Tibial nerve (tissue), 4 donors: ENCODE data around the gene MEIOB. TPM values are rescaled to one million over a fixed set of nuclear protein-coding genes. Genes with fewer than 3 reads are reported as not detected.

ENCODE experiments used
- DNase-seq, 2 donors: peaks; one replicate each; pipeline ENCODE4 v3.0.0-alpha.2; 2019; ENCODE audit warnings: low spot score in 2 of 2
- H3K27ac ChIP-seq, 4 donors: fragments of 200-600 bp; sonication (generic) in 3 of 4; one replicate each; pipeline ENCODE4 v1.5.1; 2017 to 2019; ENCODE audit warnings: mild to moderate bottlenecking in 1 of 4
- H3K27me3 ChIP-seq, 2 donors: fragments of 200-600 bp; sonication (generic) in 1 of 2; one replicate each; pipeline versions ENCODE4 v1.5.1 to v1.6.0; 2017 to 2019
- H3K36me3 ChIP-seq, 3 donors: fragments of 200-600 bp; sonication (generic); one replicate each; pipeline ENCODE4 v1.5.1; 2018 to 2019
- H3K4me1 ChIP-seq, 4 donors: fragments of 200-600 bp; sonication (generic) in 3 of 4; one replicate each; pipeline ENCODE4 v1.5.1; 2017 to 2019
- H3K4me3 ChIP-seq, 4 donors: fragments of 200-600 bp; sonication (generic) in 3 of 4; one replicate each; pipeline ENCODE4 v1.5.1; 2017 to 2019; ENCODE audit warnings: mild to moderate bottlenecking in 1 of 4, moderate library complexity in 1 of 4
- H3K9me3 ChIP-seq, 4 donors: fragments of 200-600 bp; sonication (generic) in 3 of 4; one replicate each; pipeline ENCODE4 v1.5.1; 2017 to 2019
- EP300 ChIP-seq, 2 donors: sonication (generic); formaldehyde crosslinking; IDR thresholded peaks; one replicate each; pipeline ENCODE4 v1.6.1; 2017; ENCODE audit warnings: antibody characterized with exemption in 2 of 2, mild to moderate bottlenecking in 1 of 2
- POLR2A ChIP-seq, 2 donors: fragments of 450-650 bp; IDR thresholded peaks; one replicate each; pipeline ENCODE4 v1.6.1; 2017; ENCODE audit warnings: antibody characterized with exemption in 2 of 2, mild to moderate bottlenecking in 2 of 2, moderate library complexity in 2 of 2
- WGBS, 2 donors: methylation state at CpG; one replicate each; pipeline ENCODE4 v1.1.5; 2018; 5-methylcytosine and 5-hydroxymethylcytosine counted together
- total RNA-seq, 4 donors: library from RNA; depleted of rRNA; stranded (reverse); fragments of >200 nt; gene quantifications; one replicate each; pipeline ENCODE4 v1.1.0, GENCODE V29; 2016
- TF ChIP-seq, protein P1 (sequence below), 5 experiments: fragments of 200-600 bp in 3 of 5; fragments of 450-650 bp in 2 of 5; sonication (generic) in 3 of 5; IDR thresholded peaks; one replicate each; pipeline ENCODE4 v1.5.1; 2016 to 2019; ENCODE audit warnings: antibody characterized with exemption in 5 of 5, mild to moderate bottlenecking in 3 of 5, moderate library complexity in 2 of 5

MEIOB gene
- total RNA-seq, 4 donors from 2014 or later = not detected

DNA sequence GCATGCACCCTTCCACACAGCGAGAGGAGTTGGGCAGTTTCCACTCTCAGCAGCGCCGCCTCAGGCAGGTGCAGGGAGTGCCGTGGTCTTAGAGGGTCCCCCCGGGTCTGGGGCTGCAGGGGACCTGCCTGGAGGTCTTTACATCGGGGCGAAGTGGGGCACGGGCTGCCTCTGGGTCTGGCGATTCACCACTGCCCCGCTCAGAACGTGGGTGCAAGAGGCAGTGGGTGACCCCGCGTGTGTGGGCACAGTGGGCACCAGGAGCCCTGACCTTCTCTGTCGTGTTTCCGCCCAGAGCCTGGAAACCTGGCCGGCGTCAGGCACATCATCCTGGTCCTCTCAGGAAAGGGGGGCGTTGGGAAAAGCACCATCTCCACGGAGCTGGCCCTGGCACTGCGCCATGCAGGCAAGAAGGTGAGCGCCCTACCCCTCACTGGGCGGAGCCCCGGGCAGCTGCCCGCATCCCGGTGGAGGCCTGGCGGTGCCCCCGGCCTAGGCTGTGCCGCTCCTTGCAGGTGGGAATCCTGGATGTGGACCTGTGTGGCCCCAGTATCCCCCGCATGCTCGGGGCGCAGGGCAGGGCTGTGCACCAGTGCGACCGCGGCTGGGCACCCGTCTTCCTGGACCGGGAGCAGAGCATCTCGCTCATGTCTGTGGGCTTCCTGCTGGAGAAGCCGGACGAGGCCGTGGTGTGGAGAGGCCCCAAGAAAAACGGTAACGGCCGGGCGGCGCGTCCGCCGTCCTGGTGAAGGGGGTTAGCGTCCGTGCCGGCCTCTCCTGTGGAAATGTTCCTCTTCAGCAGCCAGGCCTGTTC, 85.5 kb downstream of the MEIOB start:
- WGBS, 2 donors = 89 to 90% methylated on average over 40 to 46 of the region's 51 CpGs

DNA sequence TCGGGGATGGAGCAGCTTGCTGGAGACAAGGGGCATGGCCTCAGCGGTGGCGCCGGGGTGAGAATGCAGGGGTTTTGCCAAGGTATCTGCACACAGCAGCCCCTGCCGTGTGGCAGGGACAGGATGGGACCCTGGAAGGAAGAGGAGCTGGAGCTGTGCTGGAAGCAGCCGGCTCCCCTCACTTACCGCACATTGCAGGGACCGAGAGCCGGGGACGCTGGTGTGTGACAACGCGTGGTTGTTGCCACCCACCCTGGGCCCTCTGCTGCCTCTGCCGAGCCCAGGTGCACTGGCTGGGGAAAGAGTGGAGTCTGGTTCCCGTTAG, 86.2 kb downstream of the MEIOB start:
- TF ChIP-seq EP300 (IDR thresholded peaks at IDR 0.05) (no peak), POLR2A (IDR thresholded peaks at IDR 0.05) (no peak)
- TF ChIP-seq, protein P1, sequence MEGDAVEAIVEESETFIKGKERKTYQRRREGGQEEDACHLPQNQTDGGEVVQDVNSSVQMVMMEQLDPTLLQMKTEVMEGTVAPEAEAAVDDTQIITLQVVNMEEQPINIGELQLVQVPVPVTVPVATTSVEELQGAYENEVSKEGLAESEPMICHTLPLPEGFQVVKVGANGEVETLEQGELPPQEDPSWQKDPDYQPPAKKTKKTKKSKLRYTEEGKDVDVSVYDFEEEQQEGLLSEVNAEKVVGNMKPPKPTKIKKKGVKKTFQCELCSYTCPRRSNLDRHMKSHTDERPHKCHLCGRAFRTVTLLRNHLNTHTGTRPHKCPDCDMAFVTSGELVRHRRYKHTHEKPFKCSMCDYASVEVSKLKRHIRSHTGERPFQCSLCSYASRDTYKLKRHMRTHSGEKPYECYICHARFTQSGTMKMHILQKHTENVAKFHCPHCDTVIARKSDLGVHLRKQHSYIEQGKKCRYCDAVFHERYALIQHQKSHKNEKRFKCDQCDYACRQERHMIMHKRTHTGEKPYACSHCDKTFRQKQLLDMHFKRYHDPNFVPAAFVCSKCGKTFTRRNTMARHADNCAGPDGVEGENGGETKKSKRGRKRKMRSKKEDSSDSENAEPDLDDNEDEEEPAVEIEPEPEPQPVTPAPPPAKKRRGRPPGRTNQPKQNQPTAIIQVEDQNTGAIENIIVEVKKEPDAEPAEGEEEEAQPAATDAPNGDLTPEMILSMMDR (IDR thresholded peaks at IDR 0.05) = no peak
- DNase-seq = no peak
- H3K4me1 ChIP-seq = peaks cover 0 to 59% (median 26%) of the 10 kb centered on the region in 4 donors
- H3K27ac ChIP-seq = no peak overlapping the region
- 83 to 86% methylated on average over 14 of the region's 14 CpGs for WGBS, 2 donors
- no peaks in the 10 kb centered on the region for H3K27me3 ChIP-seq
- peaks cover 0 to 62% (median 6%) of the 10 kb centered on the region in 3 donors for H3K36me3 ChIP-seq
- H3K4me3 ChIP-seq = no peak overlapping the region
- H3K9me3 ChIP-seq = no peaks in the 10 kb centered on the region

More for the DNA sequence above, 85.5 kb downstream of the MEIOB start:
- TF ChIP-seq EP300 (IDR thresholded peaks at IDR 0.05) = no peak
- TF ChIP-seq, protein P1 (IDR thresholded peaks at IDR 0.05) = no peak
- no peak for TF ChIP-seq POLR2A (IDR thresholded peaks at IDR 0.05)
- H3K36me3 ChIP-seq = peaks cover 0 to 67% (median 6%) of the 10 kb centered on the region in 3 donors
- no peaks in the 10 kb centered on the region for H3K9me3 ChIP-seq
- no peak for DNase-seq
- H3K4me1 ChIP-seq = peaks cover 0 to 53% (median 20%) of the 10 kb centered on the region in 4 donors
- no peaks in the 10 kb centered on the region for H3K27me3 ChIP-seq
- H3K27ac ChIP-seq = no peak overlapping the region
- no peak overlapping the region for H3K4me3 ChIP-seq

DNA sequence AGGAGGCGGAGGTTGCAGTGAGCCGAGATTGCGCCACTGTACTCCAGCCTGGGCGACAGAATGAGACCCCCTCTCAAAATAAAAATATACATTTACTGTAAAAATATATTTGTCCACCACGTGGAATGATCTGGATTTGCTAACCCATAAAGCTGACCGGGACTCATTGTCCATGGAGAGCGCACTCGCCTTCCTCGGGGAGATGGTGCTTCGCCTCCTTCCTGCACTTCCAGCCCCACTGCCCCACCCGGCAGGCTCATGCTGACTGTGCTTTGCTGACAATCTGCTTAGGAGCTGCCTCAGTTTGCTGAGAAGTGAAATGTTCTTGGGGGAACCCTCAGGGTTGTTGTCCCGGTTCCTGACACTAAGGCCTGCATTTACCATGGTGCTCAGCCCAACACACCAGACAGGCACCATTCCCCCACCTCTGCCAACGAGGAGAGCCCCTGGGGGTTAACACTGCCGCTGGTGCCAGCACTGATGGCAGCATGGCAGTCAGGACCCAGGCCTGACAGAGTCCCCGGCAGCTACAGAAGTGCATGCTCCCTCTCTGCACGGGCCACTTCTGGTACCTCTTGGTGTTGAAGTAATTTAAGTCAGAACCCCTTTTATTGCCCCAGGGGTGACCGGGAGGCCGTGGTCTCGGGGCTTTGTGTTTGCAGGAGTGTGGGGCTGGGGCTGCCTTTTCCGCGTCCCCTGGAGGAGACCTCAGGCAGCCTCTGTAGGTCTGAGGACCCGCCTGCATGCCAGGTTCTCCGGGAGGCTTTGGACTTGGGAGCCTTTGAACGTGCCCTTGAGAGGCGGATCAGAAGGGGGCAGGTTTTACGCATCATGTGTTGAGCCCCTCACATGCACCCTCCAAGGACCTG, 86.8 kb downstream of the MEIOB start:
- no peaks in the 10 kb centered on the region for H3K27me3 ChIP-seq
- peaks cover 0 to 62% (median 6%) of the 10 kb centered on the region in 3 donors for H3K36me3 ChIP-seq
- no peak overlapping the region for H3K4me3 ChIP-seq
- H3K4me1 ChIP-seq = peaks cover 0 to 65% (median 27%) of the 10 kb centered on the region in 4 donors
- H3K27ac ChIP-seq = no peak overlapping the region
- TF ChIP-seq, protein P1 (IDR thresholded peaks at IDR 0.05) = no peak
- TF ChIP-seq POLR2A (IDR thresholded peaks at IDR 0.05) (no peak), EP300 (IDR thresholded peaks at IDR 0.05) (no peak)
- DNase-seq = no peak
- 84 to 86% methylated on average over 26 of the region's 26 CpGs for WGBS, 2 donors
- H3K9me3 ChIP-seq = no peaks in the 10 kb centered on the region

Other genes with a start within 250 kb of the MEIOB start
- gene JPT2, start 193.9 kb downstream of the MEIOB start, total RNA-seq = 10 to 100 TPM; 15.0 to 28.9 (median 16.1) TPM
- gene MAPK8IP3, start 166.0 kb downstream of the MEIOB start, total RNA-seq = 100 to 1,000 TPM in 2 of 4 donors, 10 to 100 TPM in 2; 92.6 to 188 (median 99.5) TPM
- gene NME3, start 100.6 kb downstream of the MEIOB start, total RNA-seq = 100 to 1,000 TPM; 113 to 198 (median 128) TPM
- gene EME2, start 99.4 kb downstream of the MEIOB start, total RNA-seq = 10 to 100 TPM; 13.2 to 41.4 (median 17.7) TPM
- 100 to 1,000 TPM in 1 of 4 donors, 10 to 100 TPM in 3; 58.1 to 121 (median 81.0) TPM for gene MRPS34, start 99.0 kb downstream of the MEIOB start, total RNA-seq
- gene SPSB3, start 89.6 kb downstream of the MEIOB start, total RNA-seq = 100 to 1,000 TPM in 3 of 4 donors, 10 to 100 TPM in 1; 90.7 to 122 (median 112) TPM
- gene NUBP2, start 89.2 kb downstream of the MEIOB start, total RNA-seq = 10 to 100 TPM; 73.5 to 93.9 (median 87.4) TPM
- 1 to 10 TPM in 1 of 4 donors, under 1 TPM in 1, not detected in 2; 0.63 to 1.6 TPM for gene IGFALS, start 78.5 kb downstream of the MEIOB start, total RNA-seq
- 100 to 1,000 TPM in 2 of 4 donors, 10 to 100 TPM in 2; 89.2 to 161 (median 100) TPM for gene HAGH, start 45.3 kb downstream of the MEIOB start, total RNA-seq
- gene FAHD1, start 45.0 kb downstream of the MEIOB start, total RNA-seq = 10 to 100 TPM; 17.5 to 44.1 (median 33.7) TPM
- gene HS3ST6, start 46.3 kb upstream of the MEIOB start, total RNA-seq = not detected
- gene MSRB1, start 71.0 kb upstream of the MEIOB start, total RNA-seq = 10 to 100 TPM; 22.5 to 46.1 (median 30.3) TPM
- gene RPL3L, start 82.5 kb upstream of the MEIOB start, total RNA-seq = not detected
- 100 to 1,000 TPM in 2 of 4 donors, 10 to 100 TPM in 2; 86.9 to 136 (median 116) TPM for gene NDUFB10, start 87.4 kb upstream of the MEIOB start, total RNA-seq
- 1,000 to 10,000 TPM; 1,591 to 3,468 (median 1,745) TPM for gene RPS2, start 92.7 kb upstream of the MEIOB start, total RNA-seq
- gene RNF151, start 94.7 kb upstream of the MEIOB start, total RNA-seq = not detected
- 10 to 100 TPM; 37.6 to 70.8 (median 46.2) TPM for gene TBL3, start 99.9 kb upstream of the MEIOB start, total RNA-seq
- gene NOXO1, start 109.3 kb upstream of the MEIOB start, total RNA-seq = 1 to 10 TPM in 1 of 4 donors, not detected in 3; 3.9 TPM
- gene GFER, start 112.0 kb upstream of the MEIOB start, total RNA-seq = 10 to 100 TPM; 13.4 to 20.2 (median 18.1) TPM
- 1 to 10 TPM in 1 of 4 donors, not detected in 3; 3.9 TPM for gene SYNGR3, start 117.8 kb upstream of the MEIOB start, total RNA-seq
- 10 to 100 TPM; 37.0 to 83.1 (median 49.2) TPM for gene ZNF598, start 137.7 kb upstream of the MEIOB start, total RNA-seq
- 1 to 10 TPM in 2 of 4 donors, not detected in 2; 3.0 to 3.1 TPM for gene NPW, start 147.6 kb upstream of the MEIOB start, total RNA-seq
- 10 to 100 TPM; 54.7 to 83.1 (median 64.9) TPM for gene NHERF2, start 154.7 kb upstream of the MEIOB start, total RNA-seq
- gene NTHL1, start 175.7 kb upstream of the MEIOB start, total RNA-seq = 10 to 100 TPM; 22.8 to 56.7 (median 28.1) TPM
- 100 to 1,000 TPM in 2 of 4 donors, 10 to 100 TPM in 2; 75.4 to 507 (median 111) TPM for gene TSC2, start 175.8 kb upstream of the MEIOB start, total RNA-seq